HG03139 (cell line): ENCODE measurements around the gene LMOD3.

Experiments
- ATAC-seq: cut with Tn5 transposase; IDR thresholded peaks from one replicate; pipeline ENCODE4 v1.9.1; 2021; ENCODE audit not compliant: unreplicated experiment

Gene LMOD3

DNA sequence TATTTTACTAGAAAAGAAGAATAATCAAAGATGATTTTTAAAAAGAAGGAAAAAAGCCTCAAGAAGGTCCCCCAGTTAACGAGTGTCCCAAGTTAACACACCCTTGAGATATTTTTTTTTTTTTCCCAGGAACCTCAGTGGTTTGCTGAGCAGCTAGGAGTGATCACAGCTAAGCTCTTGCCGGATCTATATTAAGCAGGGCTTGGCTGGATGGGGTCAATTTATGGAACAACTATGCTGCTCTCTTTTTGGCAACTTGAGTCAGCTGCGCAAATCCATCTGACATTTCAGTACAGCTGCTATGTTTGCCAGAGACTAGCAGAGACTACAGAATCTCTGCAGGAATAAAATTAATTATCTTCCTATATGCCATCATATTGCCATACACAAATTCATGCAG is at the start of gene LMOD3:
TSS of gene LMOD3 (minus strand) at position 193 of the 400 bp plus-strand sequence. CDS start 209 bp downstream, outside the sequence.
- ATAC-seq: no peak

DNA sequence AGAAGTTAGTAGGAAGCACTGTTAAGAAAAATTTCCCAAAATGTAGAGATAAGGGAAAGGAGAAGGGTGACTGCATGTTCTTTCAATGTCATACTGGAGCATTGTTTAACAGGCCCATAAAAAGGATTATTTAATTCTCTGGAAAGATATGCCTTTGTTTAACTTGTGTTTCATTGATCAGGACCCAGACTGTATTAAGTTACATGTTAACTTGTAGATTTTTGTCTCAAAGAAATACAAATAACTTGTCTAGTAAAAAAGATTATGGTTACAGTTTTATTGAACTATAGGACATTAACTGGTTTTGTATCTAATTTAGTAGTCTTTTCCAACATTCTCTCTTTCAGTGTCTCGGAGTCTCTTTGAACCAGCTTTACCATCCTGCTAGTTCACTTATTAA is 49.7 kb upstream of the LMOD3 start:
- ATAC-seq: no peak

DNA sequence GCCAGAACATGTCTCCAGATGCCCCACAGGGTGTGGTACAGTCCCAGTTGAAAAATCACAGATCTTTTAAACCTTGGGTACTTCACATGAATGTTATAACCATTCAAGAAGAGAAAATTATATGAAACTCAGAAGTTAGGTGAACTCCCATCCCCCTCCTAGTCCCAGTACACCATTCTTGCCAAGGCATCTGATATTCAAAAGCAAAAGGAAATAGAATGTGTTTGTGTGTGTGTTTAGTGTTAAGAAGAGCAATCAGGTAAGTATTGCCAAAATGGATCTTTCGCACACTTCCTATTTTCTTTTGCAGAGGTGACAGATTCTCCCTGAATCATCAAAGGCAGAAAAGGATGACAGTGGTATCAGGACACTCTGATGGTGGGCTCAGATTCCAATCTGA is 44.1 kb upstream of the LMOD3 start:
- no peak for ATAC-seq

DNA sequence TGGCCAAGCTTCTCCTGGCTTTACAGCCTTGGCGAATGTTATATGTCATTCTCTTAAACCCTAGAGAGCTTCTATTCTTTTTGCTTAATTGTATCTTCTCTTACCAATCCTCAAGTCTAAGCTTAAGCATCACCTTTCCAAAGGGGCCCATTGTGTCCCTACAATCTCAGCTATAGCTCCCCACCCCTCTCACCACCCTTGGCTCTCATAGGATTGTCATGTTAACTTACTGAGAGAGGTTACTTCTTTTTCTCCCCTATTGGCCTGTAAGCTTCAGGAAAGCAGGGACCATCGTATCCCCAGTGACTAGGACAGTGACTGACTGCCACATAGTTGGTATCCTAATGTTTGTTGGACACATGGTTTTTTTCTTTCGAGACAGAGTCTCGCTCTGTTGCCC is 43.3 kb upstream of the LMOD3 start:
- ATAC-seq: no peak

DNA sequence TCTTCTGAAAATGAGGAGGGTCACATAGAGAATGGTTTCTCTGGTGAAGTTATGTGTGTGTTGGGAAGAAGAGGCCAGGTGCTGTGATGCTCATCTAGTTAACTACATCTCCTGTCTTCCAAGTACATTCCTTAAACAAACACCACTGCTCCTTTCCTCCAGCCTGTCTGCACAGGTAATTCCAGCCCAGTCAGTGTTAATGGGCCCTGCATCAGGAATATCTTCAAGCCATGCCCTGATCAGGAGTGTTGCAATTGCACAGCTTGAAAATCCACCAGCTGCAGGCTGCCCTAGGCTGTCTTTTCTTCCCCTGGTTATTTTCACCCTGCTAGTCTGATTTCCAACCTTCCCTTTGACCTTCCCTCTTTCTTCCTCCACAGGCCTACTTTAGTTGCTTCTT is 41.9 kb upstream of the LMOD3 start:
- no peak for ATAC-seq

DNA sequence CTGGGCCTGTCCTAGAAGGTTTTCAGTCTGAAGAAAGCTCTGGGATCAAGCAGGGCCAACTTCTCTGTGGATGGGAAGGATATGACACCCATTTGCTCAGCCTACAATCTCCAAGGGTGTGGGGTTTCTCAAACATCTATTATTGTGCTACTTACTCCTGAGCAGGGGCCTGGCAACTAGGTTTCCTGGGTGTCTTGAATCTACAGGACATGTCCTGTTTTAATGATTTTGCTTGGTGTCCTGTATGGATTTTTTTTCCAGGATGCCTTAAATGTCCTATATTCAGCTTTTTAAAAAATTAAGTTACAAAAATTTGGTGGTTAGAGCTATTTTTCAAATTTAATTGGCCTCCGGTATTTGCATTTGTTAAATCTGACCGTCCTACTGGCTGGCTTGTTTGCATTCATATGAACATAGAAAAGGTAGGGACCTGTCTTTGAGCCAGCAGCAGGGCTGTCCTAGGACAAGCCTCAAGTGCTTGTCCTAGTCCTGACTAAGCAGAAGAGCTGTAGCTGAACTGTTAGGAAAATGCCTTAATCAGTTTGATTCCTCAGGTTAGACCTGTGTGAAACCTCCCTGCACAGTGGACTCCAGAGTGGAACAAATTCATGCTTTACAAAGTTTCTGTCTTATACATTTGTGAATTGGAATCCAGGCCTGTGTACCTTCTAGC is 40.0 kb upstream of the LMOD3 start:
- ATAC-seq: no peak

DNA sequence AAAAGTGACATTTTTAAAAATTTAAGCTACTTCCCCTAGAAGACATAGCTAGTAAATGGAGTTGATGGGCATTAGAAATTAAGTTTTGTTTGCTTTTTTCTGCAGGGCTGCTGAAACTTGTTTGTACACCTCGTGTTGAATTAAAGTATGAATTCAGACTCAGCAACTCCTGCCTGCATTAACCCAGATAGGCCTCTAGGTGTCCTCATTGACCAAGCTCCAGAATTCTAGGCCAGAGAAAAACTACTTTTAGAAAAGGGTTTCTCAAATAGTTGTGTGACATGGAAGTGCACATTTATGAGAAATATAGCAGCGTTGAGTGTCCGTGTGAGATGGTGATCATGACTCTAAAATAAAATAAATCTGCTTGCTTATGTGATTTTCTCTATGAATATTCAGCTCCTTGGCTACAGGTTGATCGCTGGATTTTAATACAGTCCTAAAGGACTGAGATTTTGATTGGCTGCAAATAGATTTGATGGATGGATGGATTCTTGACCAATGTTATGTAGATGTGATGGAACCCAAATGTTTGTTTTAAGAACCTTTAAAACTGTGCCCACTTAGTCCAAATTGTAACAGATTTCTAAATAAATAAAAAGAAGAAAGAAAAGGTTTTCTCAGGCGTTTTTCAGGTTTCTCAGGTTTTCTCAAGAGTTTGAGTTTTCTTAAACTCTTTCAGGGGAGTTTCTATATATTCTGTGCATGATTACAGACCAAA is 39.4 kb upstream of the LMOD3 start:
- no peak for ATAC-seq

DNA sequence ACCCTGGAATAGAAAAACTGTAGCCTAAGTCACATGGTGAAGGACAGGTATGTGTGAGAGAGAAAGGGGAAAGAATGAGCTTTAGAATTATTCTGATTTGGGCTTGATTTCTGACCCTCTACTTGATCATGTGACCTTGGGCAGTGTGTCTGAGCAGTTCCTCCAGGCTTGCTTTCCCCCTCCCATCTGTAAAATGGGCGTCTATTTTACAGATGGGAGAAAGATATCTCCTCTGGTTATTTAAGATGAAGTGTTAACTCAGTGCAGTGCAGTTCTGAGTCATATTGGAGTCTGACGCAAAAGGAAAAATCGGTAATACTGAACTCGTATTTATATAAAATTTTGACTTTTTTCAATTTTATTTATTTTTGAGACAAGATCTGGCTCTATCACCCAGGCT is 38.1 kb upstream of the LMOD3 start:
- ATAC-seq: no peak

DNA sequence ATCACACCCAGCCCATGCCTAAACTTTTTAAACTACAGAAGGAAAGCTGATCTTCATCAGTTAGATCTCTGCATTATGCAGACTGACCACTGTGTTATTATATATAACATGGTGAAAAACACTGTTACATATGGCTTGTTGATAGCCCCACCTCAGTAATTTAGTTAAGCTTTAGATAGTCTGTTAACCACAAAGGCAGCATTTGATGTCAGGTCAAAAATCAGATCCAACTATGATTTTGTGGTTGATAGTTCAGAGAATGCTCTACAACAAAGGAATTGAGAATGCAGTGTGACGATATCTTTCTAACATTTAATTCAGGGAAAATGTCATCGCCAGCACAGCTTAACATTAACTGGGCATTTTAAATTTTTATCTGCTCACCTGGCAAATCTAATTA is 37.7 kb upstream of the LMOD3 start:
- ATAC-seq: no peak

DNA sequence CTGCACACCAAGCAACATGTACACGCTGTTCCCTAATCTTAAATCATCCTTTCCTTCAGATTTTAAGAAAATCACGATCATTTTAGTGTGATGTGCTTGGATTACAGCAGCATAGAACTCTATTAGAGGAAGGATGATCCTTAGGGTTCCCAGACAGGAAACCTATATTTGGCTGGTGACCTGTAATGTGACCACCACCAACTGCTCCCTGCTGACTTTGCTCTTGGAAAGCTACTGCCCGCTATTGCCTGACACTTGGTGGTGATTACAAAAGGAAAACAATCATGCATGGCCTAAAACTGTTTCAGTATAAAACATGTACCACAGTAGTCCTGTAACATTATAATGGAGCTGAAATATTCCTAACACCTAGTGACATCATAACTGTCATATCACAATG is 27.2 kb upstream of the LMOD3 start:
- no peak for ATAC-seq

DNA sequence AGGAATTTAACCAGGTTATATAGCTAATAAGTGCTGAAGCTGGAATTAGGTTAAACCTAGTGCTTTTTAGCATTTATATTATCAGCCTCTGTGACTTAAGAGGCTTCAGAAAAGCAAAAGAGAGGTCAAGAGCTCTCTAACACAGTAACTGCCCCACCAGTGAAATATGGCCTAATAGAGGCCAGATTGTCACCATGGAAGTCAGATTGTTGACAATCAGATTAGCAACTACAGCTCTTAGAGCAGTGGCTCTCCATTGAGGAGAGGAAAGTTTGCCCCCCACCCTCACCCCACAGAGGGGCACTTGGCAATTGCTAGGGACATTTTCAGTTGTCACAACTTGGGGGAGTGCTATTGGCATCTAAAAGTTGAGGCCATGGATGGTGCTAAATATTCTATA is 23.3 kb upstream of the LMOD3 start:
- ATAC-seq: no peak

DNA sequence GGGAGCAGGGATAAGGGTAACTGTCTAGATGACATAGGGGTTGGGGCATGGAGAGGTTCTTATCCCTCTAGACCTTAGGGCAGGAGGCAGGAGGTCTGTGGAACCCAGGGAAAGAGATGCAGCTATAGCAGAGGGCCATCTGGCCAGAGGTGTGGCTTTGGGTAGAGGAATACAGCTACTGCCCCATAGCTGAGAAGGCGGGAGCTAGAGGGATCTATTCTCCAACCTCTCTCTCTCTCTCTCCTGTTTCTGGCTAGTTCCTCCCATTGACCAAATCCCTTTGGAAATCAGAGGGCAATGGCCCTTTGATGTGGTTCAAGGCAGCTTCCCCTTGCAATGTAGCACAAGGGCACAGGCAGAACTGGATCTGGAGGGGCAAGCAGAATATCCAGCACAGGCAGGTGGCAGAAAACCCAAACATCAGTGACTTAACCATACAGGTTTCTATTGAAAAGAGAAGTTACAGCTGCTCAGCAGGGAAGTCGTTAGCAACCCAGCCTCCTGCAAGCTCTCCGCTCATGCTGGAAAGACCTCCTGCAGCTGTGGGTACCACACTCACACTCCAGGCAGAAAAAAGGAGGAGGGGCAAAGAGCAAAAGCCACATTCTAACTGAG is 22.3 kb upstream of the LMOD3 start:
- ATAC-seq: no peak

DNA sequence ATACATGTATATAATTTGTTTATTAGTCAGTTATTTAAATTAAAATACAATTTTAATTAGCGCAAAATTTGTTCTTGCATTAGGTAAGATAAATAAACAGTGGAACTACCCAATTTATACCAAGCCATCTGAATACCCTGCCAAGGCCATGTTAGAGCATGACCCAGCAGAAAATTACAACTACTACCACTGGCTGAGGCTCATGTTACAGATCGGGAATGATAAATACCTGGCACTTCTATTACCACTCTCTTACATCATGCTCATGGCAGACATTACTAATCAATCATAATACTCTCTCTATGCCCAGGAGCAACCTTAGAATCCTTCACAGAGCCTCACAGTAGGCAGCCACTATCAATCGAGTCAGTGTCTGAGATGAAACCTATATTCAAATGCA is 21.2 kb upstream of the LMOD3 start:
- ATAC-seq: no peak

DNA sequence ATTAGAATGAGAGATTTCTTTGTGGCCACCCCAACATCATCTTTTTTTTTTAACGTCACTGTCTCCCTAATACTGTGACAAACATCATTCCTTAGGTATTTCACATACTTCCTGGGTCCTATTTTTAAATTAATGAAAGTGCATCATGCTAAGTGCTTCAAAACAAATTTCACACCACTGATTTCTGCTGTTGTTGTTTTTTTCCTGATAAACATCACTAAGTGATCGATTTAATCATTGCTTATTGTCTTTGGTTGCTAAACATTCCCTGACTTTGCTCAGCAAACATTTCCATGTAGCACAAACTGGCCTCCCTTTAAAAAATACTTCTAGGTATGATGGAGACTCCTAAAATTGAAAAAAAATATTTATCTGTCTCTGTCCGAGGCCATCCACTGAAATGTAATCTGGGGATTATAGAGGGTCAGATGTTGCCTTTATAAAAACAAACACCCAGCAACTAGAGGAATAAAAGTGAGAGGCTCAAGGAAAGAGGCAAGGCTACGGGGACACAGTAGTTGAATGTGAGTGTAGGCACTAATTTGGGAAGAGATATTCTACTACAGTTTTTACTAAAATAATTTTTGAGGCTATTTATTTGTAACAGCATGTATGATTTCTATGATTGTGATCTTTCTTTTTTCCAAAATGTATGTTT is 20.5 kb upstream of the LMOD3 start:
- no peak for ATAC-seq

DNA sequence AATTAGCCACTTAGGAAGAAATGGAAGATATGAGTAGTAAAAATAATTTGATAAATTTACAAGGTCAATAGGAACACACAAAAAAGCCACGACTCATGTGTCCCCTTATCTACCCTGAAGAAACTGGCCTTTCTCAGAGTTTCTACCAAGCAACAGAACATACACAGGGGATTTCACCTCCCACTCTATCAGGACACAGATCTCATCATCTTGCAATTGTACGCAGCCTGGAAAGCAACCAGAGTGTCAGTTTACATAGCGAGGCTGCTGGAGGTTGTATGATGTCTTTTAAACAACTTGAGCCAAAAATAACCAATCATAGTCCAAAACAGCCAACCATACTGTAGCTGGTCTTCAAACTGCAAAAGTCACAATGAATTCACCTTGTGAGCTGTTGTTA is 19.7 kb upstream of the LMOD3 start:
- no peak for ATAC-seq

DNA sequence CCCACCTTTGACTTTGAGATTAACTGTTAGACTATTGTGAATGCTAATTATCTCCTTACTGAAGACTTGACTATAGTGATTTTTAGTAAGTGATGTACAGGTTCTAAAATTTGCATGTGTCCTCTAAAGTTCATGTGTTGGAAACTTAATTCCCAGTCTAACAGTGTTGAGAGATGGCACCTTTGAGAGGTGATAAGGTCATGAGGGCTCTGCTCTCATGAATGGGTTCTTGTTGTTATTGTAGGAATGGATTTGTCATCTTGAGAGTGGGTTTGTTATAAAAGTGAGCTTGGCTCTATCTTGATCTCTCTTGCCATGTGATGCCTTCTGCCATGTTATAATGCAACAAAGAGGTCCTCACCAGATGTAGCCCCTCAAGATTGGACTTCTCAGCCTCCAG is 18.9 kb upstream of the LMOD3 start:
- ATAC-seq: no peak

DNA sequence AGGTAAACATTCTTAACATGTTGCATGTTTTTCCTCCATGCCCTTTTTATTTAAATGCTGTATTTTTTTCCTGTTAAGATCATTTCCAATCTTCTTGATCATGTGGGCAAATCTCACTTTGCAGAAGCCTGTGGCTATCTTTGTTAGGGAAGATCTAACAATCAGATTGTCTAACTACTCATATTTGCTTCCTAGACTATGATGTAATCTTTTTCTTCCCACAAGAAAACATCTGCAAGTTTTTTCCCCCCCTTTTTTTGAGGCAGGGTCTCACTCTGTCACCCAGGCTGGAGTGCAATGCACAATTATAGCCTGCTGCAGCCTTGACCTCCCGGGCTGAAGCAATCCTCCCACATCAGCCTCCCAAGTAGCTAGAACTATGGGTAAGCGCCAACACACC is 15.0 kb upstream of the LMOD3 start:
- ATAC-seq: no peak

DNA sequence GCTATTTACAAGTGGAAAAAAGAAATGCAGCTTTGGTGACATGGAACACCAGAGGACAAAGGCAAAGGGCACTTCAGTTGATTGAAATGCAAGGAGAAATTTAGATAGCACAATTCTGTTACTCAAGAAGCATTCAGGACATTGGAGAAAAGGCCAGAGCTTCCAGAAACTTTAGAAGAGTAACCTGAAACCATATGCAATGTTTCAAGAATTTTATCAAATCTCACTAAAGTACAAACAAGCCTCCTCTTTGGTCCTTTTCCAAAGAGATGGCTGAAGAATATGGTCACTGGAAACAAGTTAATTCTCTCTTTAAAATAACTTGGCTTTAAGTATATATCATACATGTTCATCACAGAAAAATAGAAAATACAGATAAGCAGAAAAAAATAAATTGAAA is 14.6 kb upstream of the LMOD3 start:
- no peak for ATAC-seq

DNA sequence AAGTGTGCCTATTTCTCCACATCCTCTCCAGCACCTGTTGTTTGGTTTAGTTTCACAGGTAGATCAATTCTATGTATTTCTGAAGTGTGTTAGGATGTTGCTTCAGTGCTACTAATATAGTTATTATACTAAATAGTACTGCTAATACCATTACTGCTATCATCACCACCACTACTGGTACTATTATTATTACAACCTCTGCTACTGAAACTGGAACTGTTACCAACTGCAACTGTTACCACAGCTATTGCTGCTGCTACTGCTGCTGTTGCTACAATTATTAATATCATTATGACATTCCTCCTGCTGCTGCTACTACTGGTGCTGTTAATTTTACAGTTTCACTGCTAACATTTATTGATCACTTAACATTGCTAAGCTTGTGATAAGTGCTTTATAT is 8.3 kb upstream of the LMOD3 start:
- no peak for ATAC-seq

DNA sequence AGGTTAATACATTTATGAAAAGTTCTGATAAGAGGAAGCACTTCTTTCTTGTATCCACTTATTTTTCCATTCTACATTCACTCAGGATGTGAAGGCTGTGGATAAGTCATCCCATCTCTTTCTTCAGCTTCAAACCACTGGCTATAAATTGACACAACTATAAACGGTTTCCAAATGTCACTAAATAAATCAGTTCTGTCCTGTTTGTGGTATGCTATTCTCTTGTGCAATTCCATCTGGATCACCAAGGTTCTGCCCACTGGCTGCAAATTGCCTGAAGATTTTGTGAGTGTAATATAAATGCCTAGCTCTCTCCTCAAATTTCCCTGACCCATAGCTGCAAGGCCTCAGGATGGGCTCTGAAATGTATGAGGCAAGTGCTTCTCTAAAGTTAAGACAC is 7.1 kb upstream of the LMOD3 start:
- no peak for ATAC-seq

DNA sequence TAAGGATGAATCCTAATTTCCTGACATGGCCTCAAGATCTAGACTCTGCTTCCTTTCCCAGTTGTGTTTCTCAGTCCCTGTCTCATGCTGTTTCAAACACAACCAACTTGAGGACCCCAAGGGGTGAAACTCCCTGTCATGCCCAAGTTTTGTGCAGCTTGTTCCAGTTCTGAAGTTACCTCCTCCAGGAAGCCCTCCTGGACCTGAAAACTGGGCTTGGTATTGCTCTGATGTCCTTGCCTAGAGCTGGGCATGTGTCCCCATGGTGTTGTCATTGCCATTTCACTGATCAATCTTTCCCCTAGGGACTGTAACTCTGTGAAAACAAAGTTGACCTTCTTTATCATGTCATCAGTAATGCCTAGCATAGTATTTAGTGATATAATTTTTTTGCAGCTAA is 6.1 kb upstream of the LMOD3 start:
- no peak for ATAC-seq

DNA sequence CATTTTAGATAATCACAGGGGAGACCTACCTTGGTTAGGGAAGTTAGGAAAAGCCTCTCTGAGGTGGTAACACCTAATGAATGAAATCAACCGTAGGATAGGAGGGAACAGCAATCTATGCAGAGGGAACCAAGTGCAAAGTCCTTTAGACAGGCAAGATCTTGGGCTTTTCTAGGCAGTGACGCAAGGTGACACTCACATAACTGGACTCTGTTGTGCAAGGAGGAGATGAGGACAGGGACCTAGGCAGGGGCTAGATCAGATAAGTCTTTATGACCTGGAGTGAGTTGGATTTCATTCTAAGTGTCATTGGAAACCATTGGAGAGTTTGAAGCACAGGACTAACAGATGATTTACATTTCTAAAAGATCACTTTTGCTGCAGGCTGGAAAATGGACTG is 4.6 kb upstream of the LMOD3 start:
- ATAC-seq: no peak
